ENCODE data around the gene MAPK13.

DNA sequence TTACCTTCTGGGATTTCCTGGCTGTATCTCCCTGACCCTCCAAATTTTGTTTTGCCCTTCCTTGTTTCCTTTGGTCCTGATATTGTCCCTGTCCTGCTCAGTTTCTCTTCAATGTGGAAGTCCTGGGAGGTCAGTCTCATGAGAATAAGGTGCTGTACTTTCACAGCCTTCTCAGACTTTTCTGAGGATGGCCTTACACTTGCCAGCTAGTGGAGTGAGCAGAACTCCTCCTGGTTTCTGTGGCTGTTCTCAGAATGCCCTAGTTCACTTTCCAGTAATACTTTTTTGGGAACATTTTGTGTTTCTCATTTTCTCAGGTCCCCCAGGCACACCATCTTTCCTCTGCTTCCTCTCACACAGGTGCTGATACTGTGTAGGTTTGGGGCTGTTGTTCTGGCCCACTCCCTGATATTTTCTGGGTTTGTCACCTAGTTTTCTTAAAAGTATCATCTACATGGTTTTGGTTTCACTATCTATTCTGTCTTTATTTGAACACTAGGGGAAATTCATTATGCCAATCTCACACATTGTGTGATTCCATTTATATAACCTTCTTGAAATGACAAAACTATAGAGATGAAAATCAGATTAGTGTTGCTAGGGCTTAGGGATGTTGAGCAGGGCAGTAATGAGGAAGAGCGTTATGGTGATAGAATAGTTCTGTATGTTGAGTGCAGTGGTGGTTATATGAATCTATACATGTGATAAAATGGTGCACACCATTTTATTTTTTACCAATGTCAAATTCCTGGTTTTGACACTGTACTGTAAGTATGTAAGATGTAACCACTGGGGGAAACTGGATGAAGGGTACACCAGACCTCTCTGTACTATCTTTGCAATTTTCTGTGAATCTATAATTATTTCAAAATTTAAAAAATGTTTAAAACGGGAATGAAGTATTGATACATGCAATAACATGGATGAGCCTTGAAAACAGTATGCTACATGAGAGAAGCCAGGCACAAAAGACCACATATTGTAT is 39.0 kb downstream of the MAPK13 start:
- no peak for TF ChIP-seq POLR2A (IDR thresholded peaks at IDR 0.05; ENCODE audit: low read depth, low read length)
- no peak for TF ChIP-seq POLR2AphosphoS5 (IDR thresholded peaks at IDR 0.05; ENCODE audit: low read depth, low read length)

Measured in GM12892 (cell line).